Measurements from ENCODE around the gene KDM6A.

The KDM6A gene

GRCh38 chrX:44954562-44954961, 81.6 kb downstream of the KDM6A start:
- TF ChIP-seq CTCF (IDR thresholded peaks at IDR 0.05) (no peak), ZFX (IDR thresholded peaks at IDR 0.05; ENCODE audit: borderline replicate concordance) (no peak)
- H3K27ac ChIP-seq, result peak overlapping the region; percentile 8; the same call in 1 of the 2 replicates

DNA sequence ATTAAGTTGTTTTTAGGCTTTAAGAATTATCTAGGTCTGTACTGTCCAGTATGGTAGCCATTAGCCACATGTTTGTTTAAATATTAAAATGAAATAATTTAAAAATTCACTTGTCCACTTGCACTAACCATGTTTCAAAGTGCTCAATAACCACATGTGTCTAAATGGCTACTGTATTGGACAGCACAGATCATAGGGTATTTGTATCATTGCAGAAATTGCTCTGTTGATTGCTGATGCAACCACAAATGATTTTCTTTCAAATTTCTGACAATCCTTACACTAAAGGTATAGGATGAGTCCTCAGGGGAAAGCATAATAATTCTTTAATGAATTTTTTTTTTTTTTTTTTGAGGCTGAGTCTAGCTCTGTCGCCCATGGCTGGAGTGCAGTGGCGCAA, 84.9 kb downstream of the KDM6A start:
- no peak for TF ChIP-seq CTCF (IDR thresholded peaks at IDR 0.05)
- no peak for TF ChIP-seq ZFX (IDR thresholded peaks at IDR 0.05; ENCODE audit: borderline replicate concordance)
- H3K27ac ChIP-seq, result no peak overlapping the region

DNA sequence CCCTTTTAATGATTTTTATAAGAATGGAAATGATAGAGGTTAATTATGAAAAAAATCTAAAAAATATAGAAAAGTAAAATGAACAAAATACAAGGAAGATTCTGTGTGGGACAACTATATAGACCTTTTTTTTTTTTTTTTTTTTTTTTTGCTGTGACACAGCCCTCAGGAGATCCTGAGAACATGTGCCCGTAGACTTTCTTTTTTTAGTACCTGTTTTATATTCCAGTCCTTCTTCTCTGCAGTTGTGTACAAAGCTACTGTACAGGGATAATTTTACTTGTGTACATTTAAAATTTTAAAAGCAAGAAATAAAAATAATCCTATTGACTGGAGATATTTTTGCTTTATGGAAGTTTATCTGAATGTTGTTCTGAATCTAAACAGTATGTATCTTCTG, 85.5 kb downstream of the KDM6A start:
- no peak for TF ChIP-seq ZFX (IDR thresholded peaks at IDR 0.05; ENCODE audit: borderline replicate concordance)
- no peak for TF ChIP-seq CTCF (IDR thresholded peaks at IDR 0.05)
- no peak overlapping the region for H3K27ac ChIP-seq

DNA sequence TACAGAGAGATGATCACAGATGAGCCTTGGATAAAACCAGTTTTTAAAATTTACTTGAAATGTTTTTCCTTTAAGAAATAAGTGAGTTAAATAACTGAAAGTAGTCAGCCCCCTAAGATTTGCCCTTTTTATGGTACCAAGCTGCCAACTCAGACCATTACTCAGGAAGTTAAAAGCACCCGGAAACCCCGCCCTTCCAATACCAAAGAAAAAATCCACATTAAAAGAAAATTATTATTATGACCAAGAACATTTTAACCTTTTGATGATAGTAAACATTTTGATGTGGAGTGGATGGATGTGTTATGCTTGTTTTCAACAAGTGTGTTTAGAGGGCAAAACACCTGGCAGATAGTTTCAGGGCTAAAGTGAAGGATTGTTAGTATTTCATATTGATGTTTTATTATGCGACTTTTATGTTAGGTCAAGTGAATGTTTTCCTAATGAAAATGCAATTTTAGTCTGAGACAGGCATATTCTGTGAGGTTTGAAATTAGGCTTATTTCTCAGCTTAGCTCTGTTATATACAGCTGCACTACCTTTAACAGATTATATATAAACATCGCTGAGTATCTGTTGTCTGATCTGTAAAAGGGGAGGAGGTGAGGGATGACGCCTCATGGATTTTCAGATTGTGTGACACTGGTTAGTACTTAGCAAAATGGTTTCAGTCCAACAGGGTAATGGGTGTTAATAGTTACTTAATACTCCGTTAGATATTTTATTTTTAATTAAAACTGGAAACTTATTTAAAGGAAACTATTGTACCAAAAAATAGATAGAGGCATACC, 89.0 kb downstream of the KDM6A start:
- TF ChIP-seq CTCF (IDR thresholded peaks at IDR 0.05), result no peak
- no peak for TF ChIP-seq ZFX (IDR thresholded peaks at IDR 0.05; ENCODE audit: borderline replicate concordance)
- no peak overlapping the region for H3K27ac ChIP-seq

GRCh38 chrX:44962944-44963343, 90.0 kb downstream of the KDM6A start:
- no peak overlapping the region for H3K27ac ChIP-seq
- TF ChIP-seq CTCF (IDR thresholded peaks at IDR 0.05) (no peak), ZFX (IDR thresholded peaks at IDR 0.05; ENCODE audit: borderline replicate concordance) (no peak)

- no peak overlapping the region for H3K27ac ChIP-seq
- no peak for TF ChIP-seq ZFX (IDR thresholded peaks at IDR 0.05; ENCODE audit: borderline replicate concordance)
- TF ChIP-seq CTCF (IDR thresholded peaks at IDR 0.05), result no peak
These were observed 94.2 kb downstream of the KDM6A start for GRCh38 chrX:44967221-44967620.

- no peak overlapping the region for H3K27ac ChIP-seq
- TF ChIP-seq CTCF (IDR thresholded peaks at IDR 0.05) (no peak), ZFX (IDR thresholded peaks at IDR 0.05; ENCODE audit: borderline replicate concordance) (no peak)
These were observed 97.7 kb downstream of the KDM6A start for GRCh38 chrX:44970709-44971108.

Data from 22Rv1 (cell line).